Activated naive CD4-positive, alpha-beta T cell treated with anti-CD3 and anti-CD28 coated beads, Interleukin-2, amount 10 ng/mL, durations not matched to agents 7 days and 5 days (primary cell): Measurements from ENCODE around the gene CLDN8.

Experiments
- CTCF ChIA-PET: fragments of 350-600 bp; sonication (Branson Sonifier 250); formaldehyde crosslinking; loops from one replicate; lab custom pipeline; 2021; ENCODE audit warnings: antibody characterized with exemption; lab: Charles Lee
- DNase-seq: peaks from one replicate; pipeline ENCODE4 v3.0.0-alpha.2; 2020
- H3K27ac Mint-ChIP-seq: one replicate; pipeline ENCODE4 v1.8.0; 2021; ENCODE audit warnings: mild to moderate bottlenecking, moderate library complexity, mixed read lengths
- H3K27me3 Mint-ChIP-seq: one replicate; pipeline ENCODE4 v1.8.0; 2021; ENCODE audit warnings: mild to moderate bottlenecking, mixed read lengths
- H3K36me3 Mint-ChIP-seq: one replicate; pipeline ENCODE4 v1.8.0; 2021; ENCODE audit warnings: mixed read lengths
- H3K4me1 Mint-ChIP-seq: one replicate; pipeline ENCODE4 v1.8.0; 2021; ENCODE audit warnings: mixed read lengths
- H3K4me3 Mint-ChIP-seq: one replicate; pipeline ENCODE4 v1.8.0; 2021; ENCODE audit warnings: mild to moderate bottlenecking, moderate library complexity, mixed read lengths
- H3K9me3 Mint-ChIP-seq: one replicate; pipeline ENCODE4 v1.8.0; 2021; ENCODE audit warnings: mixed read lengths

The CLDN8 gene

GRCh38 chr21:30166705-30167104, 49.2 kb downstream of the CLDN8 start, which contains the start of gene CLDN17:
TSS of gene CLDN17 (minus strand) at chr21:30166805. CDS start at chr21:30166617, 188 bp downstream.
- no peak within 1 kb of the TSS for H3K27ac Mint-ChIP-seq
- DNase-seq, result no peak
- no peak within 1 kb of the TSS for H3K4me3 Mint-ChIP-seq
- no peaks in the 10 kb centered on the region for H3K36me3 Mint-ChIP-seq
- no peaks in the 10 kb centered on the region for H3K4me1 Mint-ChIP-seq
- H3K9me3 Mint-ChIP-seq, result peaks cover 5% of the 10 kb centered on the region
- CTCF ChIA-PET, result no interaction called here
- no peaks in the 10 kb centered on the region for H3K27me3 Mint-ChIP-seq

- H3K27ac Mint-ChIP-seq, result no peak overlapping the region
- peaks cover 4% of the 10 kb centered on the region for H3K9me3 Mint-ChIP-seq
- no peak for DNase-seq
- no peaks in the 10 kb centered on the region for H3K4me1 Mint-ChIP-seq
- H3K27me3 Mint-ChIP-seq, result no peaks in the 10 kb centered on the region
- no peak overlapping the region for H3K4me3 Mint-ChIP-seq
- no peaks in the 10 kb centered on the region for H3K36me3 Mint-ChIP-seq
- CTCF ChIA-PET, result no interaction called here
Measured at GRCh38 chr21:30166171-30166570, 49.7 kb downstream of the CLDN8 start.

GRCh38 chr21:30164796-30165195, 51.1 kb downstream of the CLDN8 start:
- H3K9me3 Mint-ChIP-seq, result peaks cover 2% of the 10 kb centered on the region

More at GRCh38 chr21:30164796-30165195, 51.1 kb downstream of the CLDN8 start:
- DNase-seq, result no peak
- Mint-ChIP-seq H3K27me3 (no peaks in the 10 kb centered on the region), H3K4me3 (no peak overlapping the region), H3K27ac (no peak overlapping the region), H3K4me1 (no peaks in the 10 kb centered on the region), H3K36me3 (no peaks in the 10 kb centered on the region)
- CTCF ChIA-PET, result no interaction called here
